NCI-H2196 treated with DMSO at 0.1 percent for 48 hours (cell line): ENCODE results near the gene PGA5.
A peak's percentile ranks its signal among the peaks of the same experiment; 100 is the strongest.

ENCODE experiments used
- DNase-seq: peaks from one replicate; lab custom pipeline; 2025; ENCODE audit not compliant: unreplicated experiment; lab: John Stamatoyannopoulos, UW

Gene PGA5

DNA sequence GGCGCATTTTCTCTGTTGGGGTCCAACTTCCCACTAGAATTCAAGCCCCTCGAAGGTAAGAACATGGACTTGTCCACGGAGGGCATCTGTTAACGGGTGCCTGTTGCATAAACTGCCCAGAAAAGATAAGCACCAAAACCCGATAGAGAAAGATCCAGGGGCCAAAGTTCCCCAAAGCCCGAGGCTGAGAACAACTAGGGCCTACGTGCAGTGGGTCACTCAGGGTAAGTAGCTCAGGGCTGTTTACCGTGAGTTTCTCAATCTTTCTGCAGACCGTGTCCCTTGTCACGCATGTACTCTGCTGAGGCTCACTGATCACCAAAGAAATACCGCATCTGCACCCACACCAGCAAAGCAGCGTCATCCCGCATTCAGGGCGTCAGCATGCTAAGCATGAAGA, 24.4 kb downstream of the PGA5 start:
- no peak for DNase-seq

DNA sequence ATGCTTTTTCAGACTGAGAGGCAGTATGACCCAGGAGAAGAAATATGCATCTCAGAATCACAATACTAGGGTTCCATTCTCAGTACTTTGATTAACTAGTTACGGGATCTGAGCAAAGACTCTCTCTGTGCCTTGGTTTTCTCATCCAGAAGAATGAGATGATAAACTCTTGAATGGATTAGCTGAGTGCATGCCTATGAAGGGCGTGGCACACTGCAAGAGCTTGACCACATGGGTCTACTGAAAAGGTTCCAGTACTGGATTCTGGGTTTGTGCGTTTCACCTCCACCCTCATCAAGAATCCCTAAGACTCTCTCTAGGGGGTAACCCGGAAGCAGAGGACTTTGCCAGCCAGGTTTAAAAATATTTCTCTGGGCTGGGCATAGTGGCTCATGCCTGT, 25.6 kb downstream of the PGA5 start:
- DNase-seq = no peak

DNA sequence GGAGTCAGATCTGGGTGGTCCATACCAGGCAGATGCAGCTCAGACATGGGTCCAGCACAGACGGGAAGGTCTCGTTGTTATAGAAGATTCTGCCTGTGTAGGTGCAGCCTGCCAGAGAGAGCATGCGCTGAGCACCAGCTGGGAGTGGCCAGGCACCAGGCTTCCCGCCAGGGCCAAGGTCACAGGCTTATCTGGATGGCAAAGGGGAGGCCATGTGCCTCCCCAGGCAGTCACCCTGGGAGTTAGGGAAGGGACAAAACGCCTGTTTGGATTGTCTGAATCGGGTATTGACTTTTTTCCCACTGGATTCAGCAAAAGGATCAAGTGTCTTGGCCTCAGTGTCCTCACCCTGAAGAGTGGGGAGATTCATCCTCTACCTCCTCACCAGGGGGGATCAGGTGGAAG, 26.5 kb downstream of the PGA5 start:
- DNase-seq = no peak

DNA sequence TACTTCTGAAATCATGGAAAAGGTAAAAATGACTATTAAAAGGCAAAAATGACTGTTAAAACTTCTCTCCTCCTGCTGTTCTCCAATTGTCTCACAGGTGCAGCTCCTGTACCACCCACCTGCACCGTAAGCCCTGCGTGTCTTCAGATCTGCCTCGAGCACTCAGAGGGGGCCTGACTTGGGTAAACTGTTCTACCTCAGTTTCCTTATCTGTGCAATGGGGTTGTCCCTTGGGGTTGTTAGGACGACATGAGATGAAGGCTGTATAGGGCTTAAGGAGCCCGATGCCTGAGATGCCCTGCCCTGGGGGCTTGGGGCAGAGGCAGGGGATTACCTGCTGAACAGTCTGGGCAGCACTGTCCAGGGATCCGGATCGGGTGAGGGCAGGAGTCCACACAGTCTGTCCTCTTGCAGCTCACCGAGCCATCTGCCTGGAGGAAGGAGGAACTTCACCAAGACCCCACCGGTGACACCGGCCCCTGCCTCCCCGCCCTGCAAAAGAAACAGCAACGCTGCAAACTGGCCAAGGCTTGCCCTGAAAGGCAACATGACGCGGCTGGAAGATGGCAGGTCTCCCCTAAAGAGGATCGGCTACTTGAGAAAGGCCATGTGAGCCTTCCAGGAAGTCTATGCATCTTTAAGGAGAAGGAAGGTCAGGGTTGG, 27.7 kb downstream of the PGA5 start:
- no peak for DNase-seq

DNA sequence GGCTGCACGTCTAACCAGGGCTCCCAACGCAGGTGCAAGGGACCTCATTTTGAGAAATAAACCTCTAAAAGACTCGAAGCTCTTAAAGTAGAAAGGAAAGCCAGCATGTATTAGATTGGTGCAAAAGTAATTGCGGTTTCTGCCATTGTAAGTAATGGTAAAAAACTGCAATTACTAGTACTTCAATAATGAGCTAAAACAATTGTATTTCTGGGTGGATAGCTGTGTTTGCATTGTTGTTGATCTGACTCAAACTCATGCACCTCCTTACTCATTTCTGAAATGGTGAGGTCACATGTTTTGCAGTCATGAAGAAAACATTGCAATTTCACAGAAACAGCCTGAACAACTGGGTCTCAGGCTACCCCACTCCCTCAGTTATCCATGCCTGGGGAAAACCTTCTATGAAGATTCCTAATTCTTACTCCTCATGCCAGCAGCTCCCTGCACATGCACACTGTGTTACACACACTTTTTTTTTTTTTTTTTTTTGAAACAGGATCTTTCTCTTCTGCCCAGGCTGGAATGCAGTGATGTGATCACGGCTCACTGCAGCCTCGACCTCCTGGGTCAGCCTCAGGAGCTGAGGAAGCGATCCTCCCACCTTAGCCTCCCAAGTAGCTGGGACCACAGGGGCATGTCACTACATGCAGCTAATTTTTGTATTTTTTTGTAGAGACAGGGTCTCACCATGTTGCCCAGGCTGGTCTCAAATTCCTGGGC, 29.5 kb downstream of the PGA5 start:
- no peak for DNase-seq

DNA sequence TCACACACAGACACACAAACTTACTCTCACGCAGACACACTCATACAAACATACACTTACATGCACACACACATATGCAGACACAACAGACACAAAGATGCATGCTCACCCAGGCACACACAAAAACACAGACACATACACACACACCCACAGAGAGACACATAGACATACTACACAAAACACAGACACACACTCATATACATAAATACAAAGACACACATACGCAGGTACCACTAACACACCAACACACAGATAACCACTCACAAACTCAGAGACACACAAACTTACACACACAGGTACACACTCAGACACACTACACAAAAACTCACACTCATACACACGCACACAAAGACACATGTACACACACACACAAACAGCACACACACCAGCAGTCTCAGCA, 31.8 kb downstream of the PGA5 start:
- DNase-seq = no peak

DNA sequence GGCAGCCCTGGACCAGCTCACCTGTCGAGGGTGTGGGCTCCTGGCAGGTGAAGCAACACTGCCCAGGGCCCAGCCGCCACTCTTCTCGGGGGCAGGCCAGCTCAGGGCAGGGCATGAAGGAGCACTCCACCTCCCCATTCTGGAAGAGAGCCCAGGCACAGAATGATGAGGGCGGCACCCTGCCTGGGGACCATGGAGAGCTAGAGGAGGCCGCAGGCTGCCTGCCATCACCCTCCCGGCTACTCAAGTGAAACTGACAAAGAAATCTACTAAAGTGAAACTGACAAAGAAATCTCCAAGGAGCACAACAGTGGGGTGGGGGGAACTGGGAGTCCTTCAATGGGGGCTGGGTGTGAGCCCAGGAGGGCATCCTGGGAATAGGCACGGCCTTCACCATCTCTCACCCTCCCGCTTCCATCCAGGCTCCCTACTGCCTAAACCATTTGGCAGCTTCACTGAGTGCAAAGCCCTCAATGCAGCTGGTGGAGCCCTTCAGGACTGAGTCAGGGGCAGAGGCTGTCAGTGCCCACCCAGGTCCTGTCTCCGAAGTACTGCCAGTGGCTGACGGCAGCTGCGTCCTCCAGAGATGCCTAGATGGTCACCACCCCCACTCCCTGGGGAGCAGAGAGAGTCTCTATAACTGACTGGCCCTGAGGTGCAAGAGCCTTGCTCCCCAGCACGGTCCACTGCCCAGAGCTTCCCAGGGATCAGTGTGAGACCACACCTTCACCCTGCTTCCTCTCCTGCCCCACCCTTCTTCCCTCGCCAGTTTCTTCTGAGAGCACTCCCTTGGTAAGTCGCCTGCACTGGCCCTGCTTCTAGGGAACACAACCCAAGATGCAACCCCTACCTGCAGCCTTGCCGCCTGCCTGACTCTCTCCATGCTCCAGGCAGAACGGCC, 32.5 kb downstream of the PGA5 start:
- DNase-seq = peak; percentile 60

DNA sequence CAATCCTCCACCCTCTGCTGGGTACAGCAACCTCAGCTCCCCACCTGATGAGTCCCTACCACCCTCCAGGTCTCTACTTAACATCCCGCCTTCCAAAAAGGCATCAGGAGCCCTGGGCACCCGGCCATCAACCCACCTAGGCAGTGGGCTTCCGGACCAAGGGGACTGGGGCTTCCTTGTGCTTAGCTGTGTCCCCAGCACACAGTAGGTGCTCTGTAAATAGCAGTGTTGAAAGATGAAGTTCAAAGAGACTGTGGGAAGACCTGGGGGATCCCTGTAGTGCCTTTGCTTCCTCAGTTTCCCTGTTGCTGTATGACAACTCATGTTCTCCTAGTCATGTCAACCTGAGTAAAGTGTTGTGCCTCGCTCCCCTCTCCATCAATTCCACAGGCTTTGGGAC, 33.1 kb downstream of the PGA5 start:
- DNase-seq = no peak

DNA sequence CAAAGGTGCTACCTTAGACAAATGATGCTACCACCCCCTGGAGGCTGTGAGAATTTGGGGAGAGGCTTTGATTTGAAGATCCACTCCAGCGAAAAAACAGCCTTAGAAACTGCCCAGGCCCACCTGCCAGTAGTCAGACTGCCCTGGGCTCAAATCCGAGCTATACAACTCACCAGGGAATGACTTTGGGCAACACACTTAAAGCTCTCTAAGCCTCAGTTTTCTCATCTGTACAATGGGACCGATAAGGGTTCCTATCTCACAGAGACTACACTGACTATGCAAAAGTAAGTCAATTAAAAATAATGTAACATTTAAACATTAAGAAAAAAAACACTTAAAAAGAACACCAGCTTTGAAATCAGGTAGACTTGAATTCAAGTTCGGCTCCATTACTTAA, 34.2 kb downstream of the PGA5 start:
- no peak for DNase-seq

DNA sequence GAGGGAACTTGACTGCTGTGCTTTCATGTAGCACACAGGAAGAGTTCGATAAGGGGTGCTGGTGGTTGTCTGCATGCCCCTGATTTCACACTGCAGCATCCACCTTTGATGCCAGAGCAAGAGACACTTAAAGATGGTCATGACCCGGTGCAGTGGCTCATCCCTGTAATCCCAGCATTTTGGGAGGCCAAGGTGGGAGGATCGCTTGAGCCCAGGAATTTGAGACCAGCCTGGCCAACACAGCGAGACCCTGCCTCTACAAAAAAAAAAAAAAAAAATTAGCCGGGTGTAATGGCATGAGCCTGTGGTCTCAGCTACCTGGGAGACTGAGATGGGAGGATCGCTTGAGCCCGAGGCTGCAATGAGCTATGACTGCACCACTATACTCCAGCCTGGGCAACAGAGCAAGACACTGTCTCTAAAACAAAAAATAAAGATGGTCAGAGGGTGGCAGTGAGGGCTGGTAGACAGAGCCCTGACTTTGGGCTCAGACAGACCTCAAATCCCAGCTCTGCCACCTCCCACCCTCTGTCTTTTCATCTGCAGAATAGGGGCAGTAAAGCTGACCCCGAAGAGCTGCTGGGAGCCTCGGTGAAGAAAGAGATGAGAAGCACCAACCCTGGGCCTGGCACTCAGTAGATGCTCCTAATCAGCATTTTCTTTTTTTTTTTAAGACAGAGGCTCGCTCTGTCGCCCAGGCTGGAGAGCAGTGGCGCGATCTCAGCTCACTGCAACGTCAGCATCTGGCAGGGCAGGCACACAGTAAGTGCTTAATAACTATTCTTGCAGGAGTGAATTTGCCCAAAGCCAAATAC, 36.4 kb downstream of the PGA5 start:
- no peak for DNase-seq

DNA sequence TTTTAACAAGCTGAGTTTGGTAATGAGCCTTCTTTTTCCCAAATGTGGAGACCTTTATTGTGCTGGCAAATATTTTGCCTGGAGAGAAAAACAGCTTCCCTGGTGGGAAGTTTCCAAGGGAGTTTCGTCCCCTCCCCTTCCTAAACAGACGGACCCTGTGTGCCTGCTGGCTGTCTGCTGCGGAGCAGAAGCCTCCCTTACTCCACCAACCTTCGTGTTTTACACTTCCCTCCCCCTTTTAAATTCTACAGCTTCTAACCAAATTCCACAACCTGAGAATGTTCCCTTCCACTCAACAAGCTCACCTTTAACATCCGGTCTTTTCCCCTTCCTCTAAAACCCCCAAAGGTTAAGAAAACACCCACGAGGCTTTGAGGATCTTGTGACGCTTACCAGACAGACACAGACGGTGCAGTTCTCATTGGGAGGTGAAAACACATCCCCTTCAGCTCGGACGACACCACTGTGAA, 37.1 kb downstream of the PGA5 start:
- no peak for DNase-seq

DNA sequence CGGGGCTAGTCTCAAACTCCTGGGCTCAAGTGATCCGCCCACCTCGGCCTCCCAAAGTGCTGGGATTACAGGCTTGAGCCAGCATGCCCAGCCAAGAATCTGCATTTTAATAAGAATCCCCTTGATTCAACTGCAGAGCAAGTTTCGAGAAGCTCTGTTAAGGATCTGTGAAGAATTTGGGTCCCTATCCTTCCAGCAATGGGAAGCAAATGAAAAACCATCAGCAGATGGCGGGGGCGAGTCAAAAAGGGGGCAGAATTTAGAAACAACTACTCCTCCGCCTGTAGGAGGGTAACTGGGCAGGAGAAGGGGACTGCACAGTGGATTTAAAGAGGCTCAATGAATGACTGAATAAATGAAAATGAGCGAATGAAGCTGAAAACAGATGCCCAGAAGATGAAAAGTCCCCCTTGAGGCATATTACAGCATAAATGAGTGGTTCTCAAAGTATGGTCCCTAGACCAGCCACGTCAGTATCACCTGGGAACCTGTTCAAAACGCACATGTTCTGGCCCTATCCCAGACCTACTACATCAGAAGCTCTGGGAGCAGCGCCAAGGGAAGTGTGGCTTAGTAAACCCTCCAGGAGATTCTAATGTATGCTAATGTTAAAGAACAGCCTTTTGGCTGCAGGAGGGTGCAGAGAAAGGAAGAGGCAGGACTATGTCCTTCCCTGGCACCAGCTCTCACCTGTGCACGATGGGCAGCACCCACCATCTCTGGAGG, 39.1 kb downstream of the PGA5 start:
- peak; percentile 32 for DNase-seq

DNA sequence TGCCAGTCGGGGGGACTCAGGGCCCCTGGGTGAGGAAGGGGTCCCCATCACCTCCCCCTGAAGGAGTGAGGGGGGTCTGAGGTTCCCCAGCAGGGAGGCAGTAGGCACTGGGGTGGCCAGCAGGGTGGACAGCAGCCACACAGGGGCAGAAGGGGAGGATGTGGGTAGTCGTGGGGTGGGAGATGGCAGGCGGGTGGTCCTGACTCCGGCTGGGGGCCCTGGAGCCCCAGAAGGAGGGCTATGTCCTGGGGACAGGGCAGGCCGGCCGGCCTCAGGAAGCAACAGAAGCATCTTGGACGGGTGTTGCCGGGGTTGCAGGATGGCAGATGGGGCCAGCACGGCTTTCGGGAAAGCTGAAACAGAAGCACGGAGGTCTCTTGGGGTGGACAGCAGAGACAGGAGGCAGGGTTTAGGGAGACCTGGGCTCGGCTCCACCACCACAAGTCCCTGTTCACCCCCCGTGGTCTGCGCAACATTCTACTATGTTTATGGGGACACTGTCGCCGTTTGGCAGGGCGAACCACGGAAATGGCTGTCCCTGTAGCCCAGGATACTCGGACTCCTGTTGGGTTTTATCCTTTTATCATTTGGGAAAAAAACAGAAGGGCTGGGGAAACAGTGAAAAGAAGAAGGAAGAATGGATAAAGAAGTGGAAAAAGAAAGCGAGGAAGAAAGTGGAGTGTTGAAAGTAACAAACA, 40.1 kb downstream of the PGA5 start:
- no peak for DNase-seq

DNA sequence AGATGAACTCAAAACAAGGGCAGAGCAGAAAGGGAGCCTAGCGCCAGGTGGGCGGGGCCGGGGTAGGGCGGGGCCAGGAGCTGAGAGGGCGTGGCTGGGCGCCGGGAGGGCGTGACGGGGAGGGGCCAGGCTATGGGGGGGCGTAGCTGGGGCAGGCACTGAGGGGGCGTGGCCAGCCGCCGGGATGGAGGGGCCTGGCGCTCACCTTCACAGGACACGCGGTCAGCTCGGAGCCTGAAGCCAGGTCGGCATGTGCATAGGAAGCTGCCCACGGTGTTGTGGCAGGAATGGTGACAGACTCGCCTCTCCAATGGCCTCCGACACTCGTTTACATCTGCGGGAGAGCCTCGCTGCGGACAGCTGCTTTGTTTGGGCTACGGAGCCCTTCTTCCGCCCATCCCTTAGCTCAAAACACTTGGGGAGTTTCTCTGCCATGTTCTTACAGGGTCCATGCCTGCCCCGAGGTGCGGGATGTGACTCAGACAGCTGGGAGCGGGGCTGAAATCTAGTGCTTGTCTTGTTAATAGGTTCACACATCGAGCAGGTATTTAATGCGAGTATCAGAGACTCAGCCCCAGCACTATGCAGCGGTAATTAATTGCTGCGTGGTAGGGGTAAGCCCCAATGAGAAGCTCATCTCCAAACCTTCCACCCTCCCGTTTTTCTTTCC, 40.7 kb downstream of the PGA5 start:
- DNase-seq = no peak

DNA sequence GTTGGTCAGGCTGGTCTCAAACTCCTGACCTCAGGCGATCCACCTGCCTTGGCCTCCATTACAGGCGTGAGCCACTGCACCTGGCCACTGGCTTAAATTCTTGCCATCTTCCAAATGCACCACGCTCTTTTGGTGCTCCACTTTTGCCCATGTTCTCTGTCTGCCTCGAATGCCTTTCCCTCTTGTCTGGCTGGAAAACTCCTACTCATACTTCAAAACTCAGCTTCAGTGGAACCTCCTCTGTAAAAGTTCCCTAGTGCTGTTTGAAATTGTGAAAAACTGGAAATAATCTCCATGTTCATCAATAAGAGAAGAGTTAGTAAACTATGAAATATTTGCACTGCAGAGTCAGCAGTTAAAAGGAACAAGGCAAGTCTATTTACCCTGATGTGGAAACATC, 42.6 kb downstream of the PGA5 start:
- DNase-seq = no peak

DNA sequence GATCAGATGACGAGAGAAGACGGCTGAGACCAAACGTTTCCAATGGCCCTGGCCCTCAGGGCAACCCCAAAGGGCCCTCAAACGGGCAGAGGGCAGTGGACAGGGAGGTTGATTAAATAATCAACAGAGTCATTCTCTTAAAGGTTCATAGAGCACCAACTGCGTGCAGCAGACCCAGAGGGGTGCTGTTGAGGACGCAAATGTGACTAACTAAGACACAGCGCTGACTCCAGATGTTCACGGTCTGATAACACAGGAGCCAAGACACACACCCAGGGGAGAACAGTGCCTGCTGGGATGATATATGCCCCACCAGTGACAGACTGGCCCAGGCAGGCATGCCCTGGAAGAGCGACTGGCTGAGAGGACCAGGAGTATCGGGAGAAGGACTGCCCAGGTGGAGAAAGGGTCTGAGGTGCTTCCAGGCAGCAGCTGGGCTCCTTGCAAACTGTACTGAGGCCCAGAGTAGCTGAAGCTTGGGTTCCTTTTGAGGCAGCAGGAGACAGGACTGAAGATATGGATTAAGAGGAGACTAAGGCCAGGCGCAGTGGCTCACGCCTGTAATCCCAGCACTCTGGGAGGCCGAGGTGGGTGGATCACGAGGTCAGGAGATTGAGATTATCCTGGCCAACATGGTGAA, 46.5 kb downstream of the PGA5 start:
- DNase-seq = no peak

DNA sequence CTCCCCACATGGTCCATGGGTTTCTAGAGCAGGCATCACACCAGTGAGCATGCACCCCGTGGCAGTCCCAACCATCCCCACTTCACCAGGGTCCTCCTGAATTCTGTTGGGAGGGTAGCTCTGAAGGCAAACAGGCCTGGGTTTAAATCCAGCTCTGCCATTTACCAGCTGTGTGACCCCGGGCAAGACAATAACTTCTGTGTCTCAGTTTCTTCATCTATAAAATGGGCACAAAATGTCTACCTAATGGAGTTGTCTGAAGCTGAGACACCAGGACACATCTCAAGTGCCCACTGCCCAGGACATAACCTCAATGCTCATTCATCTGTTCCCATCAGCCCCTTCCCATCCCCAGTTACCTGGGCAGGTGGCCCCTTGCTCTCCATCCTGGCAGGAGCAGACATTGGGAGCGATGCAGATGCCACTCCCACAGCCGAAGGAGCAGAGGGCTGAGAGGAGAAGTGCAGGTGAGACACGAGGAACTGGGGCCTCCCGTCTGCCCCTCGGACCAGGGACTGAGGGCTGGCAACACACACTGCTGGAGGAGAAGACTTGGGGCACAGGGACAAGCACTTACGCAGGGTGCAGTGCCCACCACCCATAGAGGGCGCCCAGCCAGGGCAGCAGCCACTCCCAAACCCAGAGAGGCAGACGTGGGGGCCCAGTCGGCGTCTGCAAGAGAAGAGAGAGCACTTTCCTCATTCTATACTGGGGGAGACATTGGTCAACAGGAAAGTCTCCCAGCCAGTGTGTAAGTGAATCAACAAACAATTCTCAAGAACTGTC, 50.1 kb downstream of the PGA5 start:
- no peak for DNase-seq

DNA sequence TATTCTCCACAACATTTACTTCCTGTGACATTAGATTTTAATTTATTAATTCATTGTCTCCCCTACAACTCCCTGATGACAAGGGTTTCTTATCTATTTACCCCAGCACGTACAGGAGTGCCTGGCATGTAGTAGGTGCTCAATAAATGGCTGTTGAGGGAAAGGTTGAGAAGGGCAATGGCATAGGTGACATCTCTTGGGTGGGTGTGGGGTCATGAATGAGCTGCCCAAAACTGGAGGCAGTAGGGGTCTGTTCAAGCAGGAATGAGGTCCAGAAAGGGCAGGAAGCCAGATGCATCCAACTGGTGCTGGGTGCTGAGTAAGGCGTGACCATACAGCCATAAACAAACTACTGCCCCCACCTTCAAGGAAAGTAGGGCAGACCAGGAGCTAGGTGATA, 51.4 kb downstream of the PGA5 start:
- DNase-seq = no peak
